K562 (cell line): ENCODE data around the gene ETHE1. TPM values are rescaled to one million over a fixed set of nuclear protein-coding genes. Genes with fewer than 3 reads are reported as not detected.

Experiments used
- ATAC-seq: fragments of 200-7000 bp; cut with Tn5 transposase; 3 replicates; pipeline ENCODE4 v1.9.1; 2020; ENCODE audit warnings: moderate library complexity
- BruUV-seq: library from RNA; stranded (reverse); fragments of 400-500 nt; replicated peaks from 2 replicates; lab custom pipeline; 2021; lab: Mats Ljungman, UMichigan
- CTCF ChIA-PET: fragments of 300-600 bp; formaldehyde crosslinking; extraction: SDS; loops from one replicate; lab custom pipeline; 2021; ENCODE audit warnings: low intra/inter-chr PET ratio; lab: Yijun Ruan, JAX
- POLR2A ChIA-PET: fragments of 300-600, 350-650 bp; sonication (Branson Sonifier 250); formaldehyde crosslinking; extraction: SDS; loops from one replicate; lab custom pipeline; 2021; ENCODE audit warnings: antibody characterized with exemption, inconsistent platforms; lab: Yijun Ruan, JAX
- DNase-seq, 4 experiments: peaks; one replicate each; pipeline versions ENCODE4 v3.0.0 to v3.0.0-alpha.2; 2011 to 2018; ENCODE audit warnings: low spot score in 3 of 4, mixed read lengths in 3 of 4; ENCODE audit errors: extremely low read depth in 1 of 4
- FAIRE-seq: peaks from 2 replicates; lab custom pipeline; 2011; peaks lifted over from hg19 to GRCh38; lab: Jason Lieb, UNC
- H2AFZ ChIP-seq: 2 replicates; pipeline ENCODE4 v1.6.0; 2011; ENCODE audit warnings: low read depth, low read length, control low read depth, inconsistent platforms
- H3K27ac ChIP-seq: fragments of 200-600 bp; 3 replicates; pipeline ENCODE4 v1.8.0; 2011; ENCODE audit warnings: low read depth, mild to moderate bottlenecking, control low read depth, inconsistent platforms, low read length, moderate library complexity, mixed read lengths; ENCODE audit errors: extremely low read depth
- H3K27me3 ChIP-seq, 2 experiments: fragments of 300-600 bp in 1 of 2; 2 replicates in 1 of 2; 3 replicates in 1 of 2; pipeline versions ENCODE4 v1.6.0 to v1.8.0; 2011; ENCODE audit warnings: inconsistent platforms in 2 of 2, low read length in 2 of 2, mild to moderate bottlenecking in 1 of 2, mixed read lengths in 1 of 2, moderate library complexity in 1 of 2; ENCODE audit not compliant: control insufficient read depth in 2 of 2, insufficient read depth in 2 of 2
- H3K36me3 ChIP-seq: fragments of 300-600 bp; 3 replicates; pipeline ENCODE4 v1.8.0; 2011; ENCODE audit warnings: mild to moderate bottlenecking, low read length, inconsistent platforms; ENCODE audit not compliant: control insufficient read depth, insufficient read depth
- H3K4me1 ChIP-seq, 2 experiments: fragments of 200-600 bp in 1 of 2; replicated peaks in 1 of 2; 2 replicates in 1 of 2; 3 replicates in 1 of 2; pipeline versions ENCODE4 v1.5.1 to v1.8.0; 2011; ENCODE audit warnings: inconsistent platforms in 2 of 2, low read length in 2 of 2, mild to moderate bottlenecking in 1 of 2, mixed read lengths in 1 of 2, moderate library complexity in 1 of 2; ENCODE audit not compliant: control insufficient read depth in 2 of 2, insufficient read depth in 2 of 2
- H3K4me2 ChIP-seq: 2 replicates; pipeline ENCODE4 v1.6.1; 2011; ENCODE audit warnings: low read length, control low read depth, inconsistent platforms, mixed read lengths; ENCODE audit not compliant: insufficient read depth
- H3K4me3 ChIP-seq: fragments of 200-600 bp; sonication (generic), shearing (Covaris generic); 2 replicates; pipeline ENCODE4 v1.5.1; 2016; ENCODE audit warnings: control low read depth, inconsistent platforms
- H3K79me2 ChIP-seq: fragments of 200-600 bp; 3 replicates; pipeline ENCODE4 v1.8.0; 2011; ENCODE audit warnings: low read length, inconsistent platforms; ENCODE audit not compliant: control insufficient read depth, insufficient read depth
- H3K9ac ChIP-seq, 2 experiments: 2 replicates each; pipeline versions ENCODE4 v1.6.0 to v1.6.1; 2011; ENCODE audit warnings: low read depth in 2 of 2, low read length in 2 of 2, control low read depth in 1 of 2, inconsistent platforms in 1 of 2, mild to moderate bottlenecking in 1 of 2, mixed read lengths in 1 of 2; ENCODE audit not compliant: insufficient read depth in 1 of 2
- H3K9me1 ChIP-seq: one replicate; pipeline ENCODE4 v1.6.0; 2011; ENCODE audit warnings: inconsistent platforms, mild to moderate bottlenecking, low read length, moderate library complexity; ENCODE audit not compliant: control insufficient read depth, insufficient read depth
- H3K9me3 ChIP-seq: replicated peaks from 2 replicates; pipeline ENCODE4 v1.5.1; 2011; ENCODE audit warnings: low read depth, low read length, inconsistent platforms; ENCODE audit not compliant: control insufficient read depth, insufficient read depth
- H4K20me1 ChIP-seq: replicated peaks from 2 replicates; pipeline ENCODE4 v1.6.1; 2011; ENCODE audit warnings: low read length, inconsistent platforms, mixed read lengths; ENCODE audit not compliant: control insufficient read depth, insufficient read depth
- CBFA2T3 ChIP-seq: fragments of 450-650 bp; IDR thresholded peaks from 2 replicates; pipeline ENCODE4 v1.6.1; 2017
- CBFB ChIP-seq: sonication (generic); formaldehyde crosslinking; IDR thresholded peaks from 2 replicates; pipeline ENCODE4 v1.4.0; 2020; ENCODE audit warnings: mild to moderate bottlenecking, missing genetic modification reagents
- CTCF ChIP-seq, 3 experiments: IDR thresholded peaks in 2 of 3; conservative IDR thresholded peaks in 1 of 3; 2 replicates each; pipeline ENCODE4 v1.5.1; 2011 to 2012; ENCODE audit warnings: low read length in 3 of 3, mild to moderate bottlenecking in 3 of 3, control low read depth in 2 of 3, improper control_type of control experiment in 1 of 3, inconsistent platforms in 1 of 3, low read depth in 1 of 3, mixed read lengths in 1 of 3, moderate library complexity in 1 of 3; ENCODE audit not compliant: insufficient read depth in 2 of 3
- EGR1 ChIP-seq: fragments of 450-650 bp; conservative IDR thresholded peaks from 2 replicates; pipeline ENCODE4 v1.6.1; 2017; ENCODE audit warnings: mild to moderate bottlenecking
- KLF6 ChIP-seq: fragments of 250-450 bp; sonication (Bioruptor Pico); IDR thresholded peaks from 2 replicates; pipeline ENCODE4 v1.4.0; 2020; ENCODE audit warnings: mild to moderate bottlenecking, moderate library complexity, borderline replicate concordance
- MAFG ChIP-seq: fragments of 450-650 bp; conservative IDR thresholded peaks from 2 replicates; pipeline ENCODE4 v1.6.1; 2016; ENCODE audit warnings: missing genetic modification characterization, missing compliant biosample characterization
- MTA1 ChIP-seq: fragments of 450-650 bp; IDR thresholded peaks from 2 replicates; pipeline ENCODE4 v1.6.1; 2017; ENCODE audit warnings: borderline replicate concordance
- ZFX ChIP-seq: sonication (generic); formaldehyde crosslinking; IDR thresholded peaks from 2 replicates; pipeline ENCODE4 v1.8.0; 2022; ENCODE audit warnings: mild to moderate bottlenecking, missing genetic modification reagents, moderate library complexity
- ZNF121 ChIP-seq: sonication (generic); formaldehyde crosslinking; conservative IDR thresholded peaks from 2 replicates; pipeline ENCODE4 v1.8.0; 2022; ENCODE audit warnings: missing genetic modification reagents
- ZNF518B ChIP-seq: fragments of 250-450 bp; sonication (Bioruptor Pico); IDR thresholded peaks from 2 replicates; pipeline ENCODE4 v1.5.0; 2021; ENCODE audit warnings: mild to moderate bottlenecking, moderate library complexity
- WGBS: fragments of 100-300 bp; shearing (Covaris generic); methylation state at CpG from one replicate; pipeline ENCODE4 v1.1.6; 2016; ENCODE audit warnings: low coverage, mixed read lengths; ENCODE audit not compliant: insufficient coverage; ENCODE audit errors: missing lambda C conversion rate; 5-methylcytosine and 5-hydroxymethylcytosine counted together
- in situ Hi-C: fragments of 300-500 bp; cut with MboI; formaldehyde crosslinking; loops from 4 replicates; pipeline ENCODE4 v1.15.0; 2018; ENCODE audit warnings: inconsistent platforms, mixed read lengths
- intact Hi-C: fragments of 100-400 bp; cut with micrococcal nuclease; formaldehyde crosslinking; loops from 2 replicates; pipeline ENCODE4 v1.14.2; 2022
- polyA plus RNA-seq, 8 experiments: library from polyadenylated mRNA; depleted of rRNA in 4 of 8; stranded (reverse) in 5 of 8; unstranded in 3 of 8; fragments of >200 nt; fragmentation: Nextera tagmentation in 2 of 8; fragmentation: Illumina TruSeq in 1 of 8; extraction: Ambion mirVana in 2 of 8; extraction: Trizol in 1 of 8; gene quantifications; 2 replicates each; pipeline versions ENCODE4 v1.2.1 to v1.2.3, GENCODE V29; 2011 to 2014; ENCODE audit warnings: inconsistent platforms in 1 of 8, missing spikeins in 1 of 8
- total RNA-seq, 7 experiments: library from RNA; depleted of rRNA in 6 of 7; stranded (reverse); fragments of >200 nt in 6 of 7; fragmentation: Illumina TruSeq in 2 of 7; extraction: Trizol in 2 of 7; gene quantifications; 2 replicates each; pipeline versions ENCODE4 v1.2.1 to v1.2.3, GENCODE V29; 2011 to 2021; ENCODE audit warnings: low replicate concordance in 1 of 7

ETHE1 gene
- total and polyA plus RNA-seq, 9 of the 15 experiments (the other 6 are each of a cell fraction or from before 2014, with no cell fraction given): 2.9 to 21.0 (median 10.2) TPM

- Histone ChIP-seq H3K4me1 (no peaks in the 10 kb centered on the region; a peak in 1 of 5 replicates), H3K79me2 (no peaks in the 10 kb centered on the region), H3K27me3 (no peaks in the 10 kb centered on the region), H3K4me3 (no peak overlapping the region), H2AFZ (no peak overlapping the region), H3K9me1 (no peaks in the 10 kb centered on the region), H3K36me3 (no peaks in the 10 kb centered on the region), H4K20me1 (no peaks in the 10 kb centered on the region), H3K4me2 (no peak overlapping the region), H3K9me3 (no peaks in the 10 kb centered on the region), H3K27ac (no peak overlapping the region), H3K9ac (no peak overlapping the region)
- no peak for ATAC-seq
- 0 out of 2 replicates have a peak, but pooled peaks have one; percentile 31 for TF ChIP-seq ZNF121 (CRISPR knock-in tag)
- no peak for TF ChIP-seq MAFG
- in situ Hi-C loops (no loop called here), intact Hi-C loops (no loop called here)
- POLR2A ChIA-PET: interaction anchor here (0.6 to 1.5 kb wide), 5 partner anchors 10 to 185 kb away, joined by 3 to 5 read pairs (median 3); partner anchors contain the start of gene PHLDB3
- no TSS peak for BruUV-seq
- 85% methylated on average over 6 of the region's 7 CpGs for whole genome bisulfite sequencing
- no peak for DNase-seq
- CTCF ChIA-PET: no interaction called here
- FAIRE-seq: no peak
Observed at GRCh38 chr19:43489979-43490599, 36.9 kb downstream of the ETHE1 start.

- no peaks in the 10 kb centered on the region for H3K27me3 ChIP-seq
- intact Hi-C loops (no loop called here), in situ Hi-C loops (no loop called here)
- no peak overlapping the region for H2AFZ ChIP-seq
- H3K9me1 ChIP-seq: no peaks in the 10 kb centered on the region
- no peaks in the 10 kb centered on the region; a peak in 1 of 5 replicates for H3K4me1 ChIP-seq
- WGBS: 37% methylated on average over 5 of the region's 5 CpGs
- CTCF ChIA-PET: no interaction called here
- no peak for FAIRE-seq
- H3K36me3 ChIP-seq: no peaks in the 10 kb centered on the region
- H3K27ac ChIP-seq: no peak overlapping the region
- no peaks in the 10 kb centered on the region for H3K9me3 ChIP-seq
- BruUV-seq: no TSS peak
- no peak overlapping the region for H3K9ac ChIP-seq
- no peaks in the 10 kb centered on the region for H4K20me1 ChIP-seq
- TF ChIP-seq MTA1 (no peak), KLF6 (CRISPR knock-in tag) (no peak), CTCF (IDR thresholded peaks at IDR 0.05 in 2 of 3, conservative IDR thresholded peaks at IDR 0.05 in 1 of 3; ENCODE audit: insufficient read depth in 2 of 3, low read depth in 1 of 3, low read length in 3 of 3) (no peak), CBFB (CRISPR knock-in tag) (no peak), EGR1 (0 out of 2 replicates have a peak, but pooled peaks have one; percentile 7), CBFA2T3 (0 out of 2 replicates have a peak, but pooled peaks have one; percentile 8), ZFX (no peak), ZNF518B (CRISPR knock-in tag) (no peak)
- TF ChIP-seq, all 486 proteins: peak for 2
- Histone ChIP-seq H3K79me2 (no peaks in the 10 kb centered on the region), H3K4me3 (no peak overlapping the region), H3K4me2 (no peak overlapping the region)
- ATAC-seq: peak; percentile 60; the same call in 2 of the 3 replicates
- POLR2A ChIA-PET: no interaction called here
- DNase-seq: no peak
Observed at GRCh38 chr19:43489310-43489709, 37.7 kb downstream of the ETHE1 start.
